Thyroid gland (tissue), 4 donors: Measurements from ENCODE around the gene SCN5A. TPM values are rescaled to one million over a fixed set of nuclear protein-coding genes. Genes with fewer than 3 reads are reported as not detected.

Experiments
- DNase-seq, 2 donors: peaks; one replicate each; pipeline ENCODE4 v3.0.0-alpha.2; 2019
- H3K27ac ChIP-seq, 3 donors: fragments of 200-600 bp; sonication (generic); 1 replicate in 2 of 3; 2 replicates in 1 of 3; pipeline ENCODE4 v1.5.1; 2016 to 2019; ENCODE audit warnings: mild to moderate bottlenecking in 1 of 3, moderate library complexity in 1 of 3
- H3K27me3 ChIP-seq: fragments of 200-600 bp; sonication (generic); one replicate; pipeline ENCODE4 v1.5.1; 2019
- H3K36me3 ChIP-seq, 2 donors: fragments of 200-600 bp; sonication (generic); one replicate each; pipeline ENCODE4 v1.5.1; 2016 to 2019
- H3K4me1 ChIP-seq, 2 donors: fragments of 200-600 bp; sonication (generic); one replicate each; pipeline ENCODE4 v1.5.1; 2017 to 2019
- H3K4me3 ChIP-seq, 3 donors: fragments of 200-600 bp; sonication (generic); replicated peaks in 1 of 3; 1 replicate in 2 of 3; 2 replicates in 1 of 3; pipeline ENCODE4 v1.5.1; 2016; ENCODE audit warnings: mild to moderate bottlenecking in 1 of 3
- H3K9me3 ChIP-seq: fragments of 200-600 bp; sonication (generic); one replicate; pipeline ENCODE4 v1.5.1; 2017
- POLR2A ChIP-seq, 2 donors: fragments of 450-650 bp; IDR thresholded peaks; one replicate each; pipeline ENCODE4 v1.6.1; 2017; ENCODE audit warnings: antibody characterized with exemption in 2 of 2, mild to moderate bottlenecking in 2 of 2, moderate library complexity in 1 of 2
- WGBS, 2 donors: methylation state at CpG; one replicate each; pipeline ENCODE4 v1.1.5; 2017; 5-methylcytosine and 5-hydroxymethylcytosine counted together
- intact Hi-C: fragments of 100-400 bp; cut with DNase I; formaldehyde crosslinking; loops from one replicate; pipeline ENCODE4 v1.15.1; 2023
- total RNA-seq, 4 donors: library from RNA; depleted of rRNA; stranded (reverse); fragments of >200 nt; gene quantifications; one replicate each; pipeline ENCODE4 v1.2.3, GENCODE V29; 2016
- TF ChIP-seq, protein P1 (sequence below), 6 experiments: fragments of 200-600 bp in 3 of 6; fragments of 450-650 bp in 3 of 6; sonication (generic) in 3 of 6; IDR thresholded peaks; one replicate each; pipeline ENCODE4 v1.5.1; 2016 to 2019; ENCODE audit warnings: antibody characterized with exemption in 6 of 6, mild to moderate bottlenecking in 2 of 6, inconsistent platforms in 1 of 6, moderate library complexity in 1 of 6

The SCN5A gene
- total RNA-seq, 4 donors from 2014 or later: 0.13 to 1.9 (median 1.1) TPM

DNA sequence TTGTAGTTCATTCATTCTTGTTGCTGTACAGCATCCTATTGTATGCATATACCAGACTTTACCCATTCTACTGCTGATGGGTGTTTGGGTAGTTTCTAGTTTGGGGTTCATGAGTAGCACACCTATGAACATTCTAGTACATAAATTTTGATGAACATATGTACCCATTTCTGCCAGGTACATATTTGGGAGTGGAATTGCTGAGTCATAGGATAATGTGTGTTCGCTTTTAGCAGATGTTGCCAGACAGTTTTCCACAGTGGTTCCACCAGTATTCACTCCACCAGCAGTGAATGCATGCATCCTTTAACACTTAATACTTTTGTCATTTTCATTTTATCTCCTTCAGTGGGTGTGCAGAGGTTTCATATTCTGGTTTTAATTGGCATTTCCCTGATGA lies 3.4 kb upstream of the SCN5A start:
- no peak for DNase-seq
- 93 to 100% methylated on average over 1 of the region's 1 CpG for WGBS, 2 donors
- no peak for TF ChIP-seq POLR2A (IDR thresholded peaks at IDR 0.05)
- TF ChIP-seq, protein P1, sequence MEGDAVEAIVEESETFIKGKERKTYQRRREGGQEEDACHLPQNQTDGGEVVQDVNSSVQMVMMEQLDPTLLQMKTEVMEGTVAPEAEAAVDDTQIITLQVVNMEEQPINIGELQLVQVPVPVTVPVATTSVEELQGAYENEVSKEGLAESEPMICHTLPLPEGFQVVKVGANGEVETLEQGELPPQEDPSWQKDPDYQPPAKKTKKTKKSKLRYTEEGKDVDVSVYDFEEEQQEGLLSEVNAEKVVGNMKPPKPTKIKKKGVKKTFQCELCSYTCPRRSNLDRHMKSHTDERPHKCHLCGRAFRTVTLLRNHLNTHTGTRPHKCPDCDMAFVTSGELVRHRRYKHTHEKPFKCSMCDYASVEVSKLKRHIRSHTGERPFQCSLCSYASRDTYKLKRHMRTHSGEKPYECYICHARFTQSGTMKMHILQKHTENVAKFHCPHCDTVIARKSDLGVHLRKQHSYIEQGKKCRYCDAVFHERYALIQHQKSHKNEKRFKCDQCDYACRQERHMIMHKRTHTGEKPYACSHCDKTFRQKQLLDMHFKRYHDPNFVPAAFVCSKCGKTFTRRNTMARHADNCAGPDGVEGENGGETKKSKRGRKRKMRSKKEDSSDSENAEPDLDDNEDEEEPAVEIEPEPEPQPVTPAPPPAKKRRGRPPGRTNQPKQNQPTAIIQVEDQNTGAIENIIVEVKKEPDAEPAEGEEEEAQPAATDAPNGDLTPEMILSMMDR (IDR thresholded peaks at IDR 0.05): no peak
- Histone ChIP-seq H3K9me3 (no peaks in the 10 kb centered on the region), H3K4me3 (no peak overlapping the region), H3K4me1 (peaks cover 7 to 18% of the 10 kb centered on the region in 2 donors), H3K36me3 (no peaks in the 10 kb centered on the region), H3K27me3 (no peaks in the 10 kb centered on the region), H3K27ac (no peak overlapping the region)
- intact Hi-C loops: loop anchor here (5.0 kb wide), 1 partner anchor 131 kb away; no protein-coding TSS in a partner anchor

DNA sequence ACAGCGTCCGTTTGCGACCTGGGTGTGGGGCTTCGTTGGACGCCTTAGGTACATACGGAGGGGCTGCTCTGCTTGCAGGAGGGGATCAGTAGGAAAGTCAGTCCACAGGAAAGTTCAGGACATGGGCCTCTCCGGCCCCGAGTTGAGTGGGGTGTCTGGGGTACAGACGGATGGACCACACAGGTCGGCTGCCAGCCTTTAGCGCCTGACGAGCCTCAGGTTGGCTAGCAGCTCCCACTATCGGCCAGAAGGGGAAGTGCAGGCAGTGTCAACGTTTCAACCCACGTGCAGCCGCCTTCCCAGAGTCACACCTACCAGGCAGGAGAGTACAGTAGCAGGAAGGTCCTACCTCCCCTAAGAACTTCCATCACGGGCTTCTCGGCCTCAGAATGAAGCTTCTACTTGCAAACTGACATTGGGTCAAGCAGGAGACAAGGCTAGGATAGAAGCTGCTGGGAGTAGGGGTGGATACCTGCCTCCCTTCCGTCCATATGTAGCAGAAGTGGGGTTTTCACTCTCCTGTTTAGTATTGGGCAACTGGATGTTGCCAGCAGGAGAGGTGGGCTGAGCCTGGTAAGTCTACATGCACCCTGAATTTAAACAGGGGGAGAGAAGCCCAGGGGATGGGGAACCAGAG lies 1.8 kb upstream of the SCN5A start:
- 9 to 11% methylated on average over 15 to 18 of the region's 19 CpGs for WGBS, 2 donors
- no peak overlapping the region for H3K4me3 ChIP-seq
- H3K4me1 ChIP-seq: peaks cover 7 to 18% of the 10 kb centered on the region in 2 donors
- DNase-seq: peak; percentile 67
- intact Hi-C loops: loop anchor here (5.0 kb wide), 1 partner anchor 129 kb away; no protein-coding TSS in a partner anchor
- no peaks in the 10 kb centered on the region for H3K36me3 ChIP-seq
- no peaks in the 10 kb centered on the region for H3K27me3 ChIP-seq
- H3K9me3 ChIP-seq: no peaks in the 10 kb centered on the region
- H3K27ac ChIP-seq: no peak overlapping the region
- TF ChIP-seq POLR2A (IDR thresholded peaks at IDR 0.05): no peak
- TF ChIP-seq, protein P1 (IDR thresholded peaks at IDR 0.05): peak; percentile 82 to 99 (median 89)

DNA sequence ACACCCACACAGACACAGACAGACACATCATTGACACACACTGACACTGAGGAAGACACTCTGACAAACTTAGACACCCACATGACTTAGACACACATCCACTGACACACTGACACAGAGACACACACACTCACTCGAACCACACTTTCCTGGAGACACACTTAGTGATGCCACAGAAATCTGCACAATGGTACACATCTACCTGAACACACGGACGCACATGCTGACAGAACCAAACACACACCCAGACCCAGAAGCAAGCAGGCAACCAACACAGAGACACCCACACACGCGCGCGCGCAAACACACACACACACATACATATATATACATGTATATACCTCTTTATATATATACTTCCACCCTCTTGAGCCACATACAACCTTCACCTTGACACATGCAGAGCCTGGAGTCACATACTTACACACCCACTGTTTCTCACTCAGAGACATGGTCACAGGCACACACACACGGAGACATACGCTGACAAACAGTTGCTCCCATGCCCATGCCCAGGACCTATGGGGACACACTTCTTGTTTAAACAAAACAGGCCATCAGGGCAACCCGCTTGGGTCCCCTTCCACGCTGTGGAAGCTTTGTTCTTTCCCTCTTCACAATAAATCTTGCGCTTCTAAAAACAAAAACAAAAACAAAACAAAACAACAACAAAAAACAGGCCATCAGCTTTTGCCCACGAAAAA lies 913 bp upstream of the SCN5A start:
- no peaks in the 10 kb centered on the region for H3K9me3 ChIP-seq
- H3K4me3 ChIP-seq: peak overlapping the region in 1 of 3 donors; percentile 44
- H3K36me3 ChIP-seq: no peaks in the 10 kb centered on the region
- WGBS, 2 donors: 78 to 83% methylated on average over 14 of the region's 14 CpGs
- intact Hi-C loops: loop anchor here (5.0 kb wide), 1 partner anchor 128 kb away; no protein-coding TSS in a partner anchor
- H3K27me3 ChIP-seq: no peaks in the 10 kb centered on the region
- TF ChIP-seq POLR2A (IDR thresholded peaks at IDR 0.05): no peak
- TF ChIP-seq, protein P1 (IDR thresholded peaks at IDR 0.05): no peak
- peaks cover 7 to 18% of the 10 kb centered on the region in 2 donors for H3K4me1 ChIP-seq
- no peak overlapping the region for H3K27ac ChIP-seq
- DNase-seq: no peak

DNA sequence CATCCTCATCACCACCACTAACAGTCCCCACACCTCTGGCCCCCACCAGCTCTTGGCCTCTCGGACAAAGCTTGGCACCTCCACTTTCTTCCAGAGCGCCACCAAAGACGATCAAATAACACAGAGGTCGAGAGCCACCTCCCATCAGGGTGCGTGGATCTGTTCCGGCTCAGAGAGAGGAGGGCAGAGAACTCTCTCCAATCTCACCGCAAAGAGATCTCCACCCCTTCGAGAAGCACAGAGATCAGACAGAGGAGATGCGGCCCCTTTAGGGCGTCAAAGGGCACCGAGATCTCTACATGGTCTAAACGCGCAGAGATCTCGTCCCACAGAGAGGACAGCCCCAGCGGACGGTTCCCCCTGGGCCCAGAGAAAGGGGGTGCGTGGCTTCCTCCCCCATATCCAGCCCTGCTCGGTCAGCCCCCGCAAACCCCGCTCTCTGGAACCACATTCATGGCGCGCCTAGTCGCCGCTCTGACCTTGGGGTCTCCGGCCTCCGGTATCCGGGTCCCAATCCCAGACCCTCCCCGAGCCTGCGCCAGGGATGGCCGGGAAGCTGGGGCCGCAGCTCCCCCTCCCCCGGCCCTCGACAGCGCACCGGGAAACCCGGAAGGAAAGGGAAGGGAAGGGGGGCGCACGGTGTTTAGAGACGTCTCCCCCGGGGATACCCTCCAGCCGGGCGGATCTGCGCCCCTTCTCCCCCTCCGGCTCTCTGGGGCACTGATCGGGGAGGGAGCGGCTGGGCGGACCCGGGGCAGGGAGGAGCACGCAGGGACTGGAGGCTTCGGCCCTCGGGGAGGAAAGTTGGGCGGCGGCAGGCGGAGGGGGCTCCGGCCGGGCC lies 608 bp downstream of the SCN5A start:
- Histone ChIP-seq H3K4me1 (peaks cover 7 to 18% of the 10 kb centered on the region in 2 donors), H3K9me3 (no peaks in the 10 kb centered on the region), H3K4me3 (peak overlapping the region in 2 of 3 donors; percentile 24 to 44), H3K27me3 (no peaks in the 10 kb centered on the region), H3K36me3 (no peaks in the 10 kb centered on the region), H3K27ac (no peak overlapping the region)
- 12 to 25% methylated on average over 20 to 22 of the region's 56 CpGs for WGBS, 2 donors
- intact Hi-C loops: no loop called here
- no peak for TF ChIP-seq POLR2A (IDR thresholded peaks at IDR 0.05)
- TF ChIP-seq, protein P1 (IDR thresholded peaks at IDR 0.05): no peak
- no peak for DNase-seq
